H1 (cell line): ENCODE results near the gene JOSD1. TPM values are rescaled to one million over a fixed set of nuclear protein-coding genes. Genes with fewer than 3 reads are reported as not detected.

Experiments used
- CTCF ChIA-PET: fragments of 300-600 bp; sonication (Branson Sonifier 250); formaldehyde crosslinking; loops from one replicate; lab custom pipeline; 2021; ENCODE audit not compliant: partially characterized antibody; lab: Charles Lee
- POLR2A ChIA-PET: fragments of 300-600 bp; sonication (Branson Sonifier 250); formaldehyde crosslinking; loops from one replicate; lab custom pipeline; 2021; ENCODE audit warnings: inconsistent platforms; ENCODE audit not compliant: partially characterized antibody; lab: Charles Lee
- DNase-seq, 2 experiments: peaks; one replicate each; pipeline versions ENCODE4 v3.0.0 to v3.0.0-alpha.2; 2010 to 2022; ENCODE audit warnings: low spot score in 2 of 2, low read depth in 1 of 2, mixed read lengths in 1 of 2
- FAIRE-seq: peaks from 2 replicates; lab custom pipeline; 2011; peaks lifted over from hg19 to GRCh38; lab: Jason Lieb, UNC
- H2AFZ ChIP-seq: 2 replicates; pipeline ENCODE4 v1.8.1; 2012; ENCODE audit warnings: low read length, inconsistent platforms
- H2AK5ac ChIP-seq: 2 replicates; pipeline ENCODE4 v1.6.1; 2013; ENCODE audit warnings: low read depth, low read length
- H2BK120ac ChIP-seq: replicated peaks from 2 replicates; pipeline ENCODE3; 2013; ENCODE audit warnings: low read depth, low read length, inconsistent platforms
- H2BK12ac ChIP-seq: 2 replicates; pipeline ENCODE4 v1.6.1; 2013; ENCODE audit warnings: low read depth, low read length
- H2BK15ac ChIP-seq: 2 replicates; pipeline ENCODE4 v1.6.1; 2013; ENCODE audit warnings: low read length
- H2BK20ac ChIP-seq: 2 replicates; pipeline ENCODE4 v1.6.1; 2013; ENCODE audit warnings: low read length
- H2BK5ac ChIP-seq: 2 replicates; pipeline ENCODE4 v1.6.1; 2013; ENCODE audit warnings: low read depth, low read length
- H3K14ac ChIP-seq: 2 replicates; pipeline ENCODE4 v1.6.1; 2013; ENCODE audit warnings: inconsistent platforms; ENCODE audit not compliant: insufficient read length
- H3K18ac ChIP-seq: 2 replicates; pipeline ENCODE4 v1.6.1; 2013; ENCODE audit warnings: low read length; ENCODE audit errors: extremely low read depth
- H3K23ac ChIP-seq: 2 replicates; pipeline ENCODE4 v1.6.1; 2013; ENCODE audit warnings: inconsistent platforms; ENCODE audit not compliant: insufficient read length
- H3K23me2 ChIP-seq: 2 replicates; pipeline ENCODE4 v1.6.1; 2013; ENCODE audit warnings: low read depth, low read length
- H3K27ac ChIP-seq: 2 replicates; pipeline ENCODE4 v1.6.1; 2011; ENCODE audit warnings: low read depth, low read length, inconsistent platforms
- H3K27me3 ChIP-seq, 4 experiments: replicated peaks in 1 of 4; 1 replicate in 1 of 4; 2 replicates in 3 of 4; pipeline versions ENCODE4 v1.6.1 to v1.8.1; 2011 to 2013; ENCODE audit warnings: low read length in 3 of 4, mild to moderate bottlenecking in 3 of 4, inconsistent platforms in 2 of 4, mixed read lengths in 2 of 4, moderate library complexity in 1 of 4; ENCODE audit not compliant: control insufficient read depth in 3 of 4, insufficient read depth in 3 of 4; ENCODE audit errors: extremely low read depth in 1 of 4
- H3K36me3 ChIP-seq, 4 experiments: 2 replicates each; pipeline versions ENCODE4 v1.6.1 to v1.8.1; 2011 to 2013; ENCODE audit warnings: mild to moderate bottlenecking in 4 of 4, low read length in 3 of 4, moderate library complexity in 2 of 4, control low read depth in 1 of 4, inconsistent platforms in 1 of 4; ENCODE audit not compliant: insufficient read depth in 4 of 4, control insufficient read depth in 2 of 4
- H3K4ac ChIP-seq: replicated peaks from 2 replicates; pipeline ENCODE3; 2013; ENCODE audit warnings: low read length, low read depth, mixed read lengths, inconsistent platforms; ENCODE audit not compliant: insufficient read length
- H3K4me1 ChIP-seq, 4 experiments: replicated peaks in 1 of 4; 1 replicate in 1 of 4; 2 replicates in 3 of 4; pipeline versions ENCODE4 v1.6.1 to v1.8.1; 2011 to 2013; ENCODE audit warnings: low read length in 3 of 4, inconsistent platforms in 2 of 4, mixed read lengths in 1 of 4; ENCODE audit not compliant: insufficient read depth in 4 of 4, control insufficient read depth in 3 of 4
- H3K4me2 ChIP-seq, 2 experiments: 2 replicates each; pipeline versions ENCODE4 v1.6.1 to v1.8.1; 2011 to 2013; ENCODE audit warnings: low read depth in 2 of 2, low read length in 2 of 2, control low read depth in 1 of 2, inconsistent platforms in 1 of 2, mild to moderate bottlenecking in 1 of 2; ENCODE audit not compliant: insufficient read depth in 1 of 2
- H3K4me3 ChIP-seq, 4 experiments: fragments of 200-600, 300-600 bp in 1 of 4; sonication (generic), shearing (Covaris generic), sonication (Bioruptor Twin) in 1 of 4; 2 replicates each; pipeline versions ENCODE4 v1.5.1 to v1.8.1; 2011 to 2016; ENCODE audit warnings: low read length in 4 of 4, low read depth in 3 of 4, control low read depth in 2 of 4, inconsistent platforms in 2 of 4, mild to moderate bottlenecking in 2 of 4, mixed read lengths in 1 of 4, moderate library complexity in 1 of 4; ENCODE audit not compliant: insufficient read depth in 2 of 4; ENCODE audit errors: extremely low read depth in 1 of 4
- H3K56ac ChIP-seq: replicated peaks from 2 replicates; pipeline ENCODE3; 2013; ENCODE audit warnings: low read depth, mild to moderate bottlenecking, mixed read lengths, low read length, inconsistent platforms; ENCODE audit not compliant: insufficient read length
- H3K79me1 ChIP-seq: 2 replicates; pipeline ENCODE4 v1.6.1; 2013; ENCODE audit warnings: low read depth, low read length, control low read depth
- H3K79me2 ChIP-seq, 2 experiments: 2 replicates each; pipeline versions ENCODE4 v1.6.1 to v1.8.1; 2012 to 2013; ENCODE audit warnings: low read length in 2 of 2, mild to moderate bottlenecking in 2 of 2, inconsistent platforms in 1 of 2; ENCODE audit not compliant: insufficient read depth in 2 of 2, control insufficient read depth in 1 of 2
- H3K9ac ChIP-seq, 4 experiments: replicated peaks in 1 of 4; 1 replicate in 1 of 4; 2 replicates in 3 of 4; pipeline versions ENCODE4 v1.6.1 to v1.8.1; 2011 to 2013; ENCODE audit warnings: low read depth in 3 of 4, low read length in 3 of 4, control low read depth in 2 of 4, mild to moderate bottlenecking in 2 of 4, moderate library complexity in 2 of 4, inconsistent platforms in 1 of 4; ENCODE audit errors: extremely low read depth in 1 of 4
- H3K9me3 ChIP-seq, 2 experiments: 2 replicates each; pipeline versions ENCODE4 v1.6.1 to v1.8.1; 2012 to 2013; ENCODE audit warnings: mild to moderate bottlenecking in 2 of 2, moderate library complexity in 2 of 2, control low read depth in 1 of 2, inconsistent platforms in 1 of 2, low read depth in 1 of 2, low read length in 1 of 2, mixed read lengths in 1 of 2; ENCODE audit not compliant: insufficient read depth in 2 of 2
- H4K20me1 ChIP-seq, 2 experiments: replicated peaks in 1 of 2; 2 replicates each; pipeline versions ENCODE3 to v1.8.1; 2011 to 2013; ENCODE audit warnings: inconsistent platforms in 2 of 2, low read length in 2 of 2, mild to moderate bottlenecking in 1 of 2; ENCODE audit not compliant: insufficient read depth in 2 of 2, control insufficient read depth in 1 of 2
- H4K5ac ChIP-seq: 2 replicates; pipeline ENCODE4 v1.6.1; 2013; ENCODE audit warnings: low read length, low read depth, mixed read lengths, inconsistent platforms; ENCODE audit not compliant: insufficient read length
- H4K8ac ChIP-seq: 2 replicates; pipeline ENCODE4 v1.8.0; 2013; ENCODE audit warnings: mild to moderate bottlenecking, moderate library complexity, low read length, inconsistent platforms; ENCODE audit not compliant: insufficient read depth; ENCODE audit errors: extremely low read depth
- H4K91ac ChIP-seq: replicated peaks from 2 replicates; pipeline ENCODE3; 2013; ENCODE audit warnings: low read length, mixed read lengths, inconsistent platforms; ENCODE audit not compliant: insufficient read length
- ASH2L ChIP-seq: fragments of 200-600, 300-600 bp; sonication (generic); IDR thresholded peaks from one replicate; pipeline ENCODE4 v1.7.1; 2017; ENCODE audit warnings: low read length
- CHD1 ChIP-seq: IDR thresholded peaks from 2 replicates; pipeline ENCODE4 v1.6.1; 2012; ENCODE audit warnings: low read depth, low read length, improper control_type of control experiment
- CTBP2 ChIP-seq: IDR thresholded peaks from 2 replicates; pipeline ENCODE4 v1.7.0; 2011; ENCODE audit warnings: borderline replicate concordance, mild to moderate bottlenecking, moderate library complexity, mixed read lengths, low read length; ENCODE audit not compliant: insufficient read depth, insufficient read length
- EGR1 ChIP-seq: IDR thresholded peaks from 2 replicates; pipeline ENCODE4 v1.6.1; 2011; ENCODE audit warnings: low read depth, low read length, borderline replicate concordance
- EP300 ChIP-seq, 2 experiments: IDR thresholded peaks; 1 replicate in 1 of 2; 2 replicates in 1 of 2; pipeline ENCODE4 v1.6.1; 2011 to 2012; ENCODE audit warnings: low read depth in 2 of 2, low read length in 2 of 2, mild to moderate bottlenecking in 2 of 2, borderline replicate concordance in 1 of 2, inconsistent platforms in 1 of 2, moderate library complexity in 1 of 2
- JUND ChIP-seq: IDR thresholded peaks from 2 replicates; pipeline ENCODE4 v1.6.1; 2011; ENCODE audit warnings: mild to moderate bottlenecking, improper control_type of control experiment, low read length
- KDM5A ChIP-seq: fragments of 200-600 bp; IDR thresholded peaks from 2 replicates; pipeline ENCODE4 v1.7.1; 2012; ENCODE audit warnings: mild to moderate bottlenecking, low read length, inconsistent platforms, mixed read lengths
- MAX ChIP-seq: IDR thresholded peaks from 2 replicates; pipeline ENCODE4 v1.6.1; 2012; ENCODE audit warnings: inconsistent platforms
- RFX5 ChIP-seq: IDR thresholded peaks from 2 replicates; pipeline ENCODE4 v1.6.1; 2011; ENCODE audit warnings: low read depth, low read length, improper control_type of control experiment, borderline replicate concordance
- RXRA ChIP-seq: IDR thresholded peaks from 2 replicates; pipeline ENCODE4 v1.6.1; 2011; ENCODE audit warnings: low read depth, mild to moderate bottlenecking, low read length, moderate library complexity; ENCODE audit not compliant: insufficient read depth
- SAP30 ChIP-seq: fragments of 300-600 bp; sonication (generic); IDR thresholded peaks from 2 replicates; pipeline ENCODE4 v1.7.1; 2012; ENCODE audit warnings: low read length, moderate library complexity, mild to moderate bottlenecking, inconsistent platforms; ENCODE audit not compliant: insufficient read depth, insufficient replicate concordance
- SIN3A ChIP-seq, 2 experiments: IDR thresholded peaks in 1 of 2; conservative IDR thresholded peaks in 1 of 2; 2 replicates each; pipeline ENCODE4 v1.6.1; 2011 to 2012; ENCODE audit warnings: low read length in 2 of 2, improper control_type of control experiment in 1 of 2, low read depth in 1 of 2, mild to moderate bottlenecking in 1 of 2
- SIX5 ChIP-seq: IDR thresholded peaks from 2 replicates; pipeline ENCODE4 v1.6.1; 2011; ENCODE audit warnings: mild to moderate bottlenecking, low read depth, low read length
- WGBS, 2 experiments: shearing (Covaris generic) in 1 of 2; methylation state at CpG; one replicate each; pipeline versions ENCODE4 v1.1.6 to v1.1.7; 2013 to 2015; ENCODE audit warnings: low lambda C conversion rate in 2 of 2, mixed read lengths in 2 of 2, inconsistent platforms in 1 of 2, low coverage in 1 of 2, missing lambda C conversion rate in 1 of 2; ENCODE audit not compliant: insufficient replicate concordance in 2 of 2, insufficient coverage in 1 of 2, insufficient read length in 1 of 2; ENCODE audit errors: extremely low coverage in 1 of 2, missing lambda C conversion rate in 1 of 2; 5-methylcytosine and 5-hydroxymethylcytosine counted together
- polyA plus RNA-seq, 7 experiments: library from polyadenylated mRNA; depleted of rRNA in 3 of 7; stranded (reverse) in 5 of 7; unstranded in 2 of 7; fragments of >200 nt in 5 of 7; fragments of 200-250 nt in 2 of 7; gene quantifications; 1 replicate in 5 of 7; 2 replicates in 1 of 7; 4 replicates in 1 of 7; pipeline versions ENCODE4 v1.2.1 to v1.2.3, GENCODE V29; 2011 to 2013; ENCODE audit warnings: missing spikeins in 2 of 7, mixed read lengths in 2 of 7
- total RNA-seq: library from RNA; stranded (reverse); fragmentation: NEBNext Ultra II Directional; extraction: Animal tissue kit (Norgen Biotek cat#: 25700); gene quantifications from 2 replicates; pipeline ENCODE4 v1.2.1, GENCODE V29; 2021

Gene JOSD1
- total and polyA plus RNA-seq, 2 of the 8 experiments (the other 6 are each of a cell fraction or from before 2014, with no cell fraction given) = 18.4 to 20.2 TPM

- FAIRE-seq = no peak
- peaks cover 0 to 6% (median 5%) of the 10 kb centered on the region in 4 experiments; a peak in 4 of 7 replicates for H3K4me1 ChIP-seq
- no peak overlapping the region for H4K8ac ChIP-seq
- H3K79me1 ChIP-seq = peaks cover 9% of the 10 kb centered on the region; the same call in 1 of the 2 replicates
- POLR2A ChIA-PET = interaction anchor here (0.6 to 13.1 kb wide), 3 partner anchors 12 to 737 kb away, joined by 3 to 123 read pairs (median 4); partner anchors contain the start of gene TOMM22
- H2AFZ ChIP-seq = no peak overlapping the region
- no peak overlapping the region for H3K56ac ChIP-seq
- H3K23me2 ChIP-seq = peaks cover 7% of the 10 kb centered on the region
- no peak overlapping the region for H3K23ac ChIP-seq
- no peak overlapping the region for H4K91ac ChIP-seq
- no peak overlapping the region for H3K4me3 ChIP-seq
- H3K4me2 ChIP-seq = no peak overlapping the region
- no peak overlapping the region for H2AK5ac ChIP-seq
- 96% methylated on average over 3 of the region's 3 CpGs; no CpG with 5 or more reads in 1 of the 2 experiments for WGBS, 2 experiments
- no peak overlapping the region for H4K5ac ChIP-seq
- no peak overlapping the region for H3K27ac ChIP-seq
- no peak overlapping the region for H2BK12ac ChIP-seq
- CTCF ChIA-PET = interaction anchor here (1.9 kb wide), 1 partner anchor 14 kb away, joined by 5 read pairs; the partner anchor contains the start of gene TOMM22
- no peaks in the 10 kb centered on the region for H3K9me3 ChIP-seq
- no peak overlapping the region for H2BK5ac ChIP-seq
- H3K79me2 ChIP-seq = peaks cover 0 to 37% of the 10 kb centered on the region in 2 experiments; a peak in 2 of 4 replicates
- H4K20me1 ChIP-seq = peaks cover 0 to 6% of the 10 kb centered on the region in 2 experiments
- no peak overlapping the region for H2BK120ac ChIP-seq
- no peak overlapping the region for H3K14ac ChIP-seq
- DNase-seq = no peak
- no peak overlapping the region for H3K4ac ChIP-seq
- no peaks in the 10 kb centered on the region for H3K27me3 ChIP-seq
- H3K36me3 ChIP-seq = no peaks in the 10 kb centered on the region; a peak in 2 of 8 replicates
- H2BK15ac ChIP-seq = no peak overlapping the region
- no peak overlapping the region for H3K18ac ChIP-seq
- H2BK20ac ChIP-seq = no peak overlapping the region
- H3K9ac ChIP-seq = no peak overlapping the region
- TF ChIP-seq RXRA (no peak), CHD1 (no peak), MAX (no peak), SIX5 (no peak), SAP30 (no peak), ASH2L (no peak), RFX5 (no peak), SIN3A (conservative IDR thresholded peaks at IDR 0.05 in 1 of 2, IDR thresholded peaks at IDR 0.05 in 1 of 2; ENCODE audit: low read depth in 1 of 2, low read length in 2 of 2) (no peak), EGR1 (no peak), KDM5A (no peak), EP300 (IDR thresholded peaks at IDR 0.05; ENCODE audit: borderline replicate concordance in 1 of 2, low read depth in 2 of 2, low read length in 2 of 2) (no peak), CTBP2 (no peak), JUND (no peak)
These were observed 5.8 kb downstream of the JOSD1 start for GRCh38 chr22:38694940-38695339.
